ENCODE data around the gene COMMD7.
"Not testable (repeated sequence)": the region's sequence is repeated elsewhere in the genome, so short reads cannot be mapped to it uniquely, and the experiment has no call there.

The COMMD7 gene

DNA sequence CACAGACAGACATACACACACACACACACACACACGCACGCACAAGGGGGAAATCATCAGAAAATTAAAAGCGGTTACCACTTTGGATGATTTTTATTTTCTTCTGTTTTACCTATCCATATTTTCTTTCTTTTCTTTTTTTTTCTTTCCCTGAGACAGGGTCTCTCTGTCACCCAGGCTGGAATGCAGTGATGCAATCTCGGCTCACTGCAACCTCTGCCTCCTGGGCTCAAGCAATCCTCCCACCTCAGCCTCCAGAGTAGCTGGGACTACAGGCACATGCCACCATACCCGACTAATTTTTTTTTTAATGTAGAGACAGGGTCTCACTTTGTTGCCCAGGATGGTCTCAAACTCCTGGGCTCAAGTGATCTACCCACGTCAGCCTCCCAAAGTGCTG is 14.8 kb downstream of the COMMD7 start:
- DNase-seq: not testable (repeated sequence)

DNA sequence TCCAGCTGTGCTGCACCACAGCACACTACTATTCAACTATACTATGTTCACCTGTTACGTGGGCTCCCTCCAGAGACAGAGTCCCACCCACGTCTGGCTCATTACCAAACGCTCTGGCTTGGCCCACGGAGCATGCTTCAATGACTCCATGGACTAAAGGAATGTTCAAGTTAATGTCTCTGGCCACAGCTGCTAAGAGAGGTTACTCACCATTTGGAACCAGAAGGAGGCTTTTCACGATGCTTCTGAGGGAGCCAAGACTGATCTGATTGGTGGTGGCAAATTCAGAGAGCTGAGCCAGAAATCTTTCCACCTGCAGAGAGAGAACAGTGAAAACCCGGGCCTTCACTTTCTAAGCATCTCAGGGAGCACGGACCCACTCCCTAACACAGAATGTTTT is 15.6 kb downstream of the COMMD7 start:
- DNase-seq: no peak

DNA sequence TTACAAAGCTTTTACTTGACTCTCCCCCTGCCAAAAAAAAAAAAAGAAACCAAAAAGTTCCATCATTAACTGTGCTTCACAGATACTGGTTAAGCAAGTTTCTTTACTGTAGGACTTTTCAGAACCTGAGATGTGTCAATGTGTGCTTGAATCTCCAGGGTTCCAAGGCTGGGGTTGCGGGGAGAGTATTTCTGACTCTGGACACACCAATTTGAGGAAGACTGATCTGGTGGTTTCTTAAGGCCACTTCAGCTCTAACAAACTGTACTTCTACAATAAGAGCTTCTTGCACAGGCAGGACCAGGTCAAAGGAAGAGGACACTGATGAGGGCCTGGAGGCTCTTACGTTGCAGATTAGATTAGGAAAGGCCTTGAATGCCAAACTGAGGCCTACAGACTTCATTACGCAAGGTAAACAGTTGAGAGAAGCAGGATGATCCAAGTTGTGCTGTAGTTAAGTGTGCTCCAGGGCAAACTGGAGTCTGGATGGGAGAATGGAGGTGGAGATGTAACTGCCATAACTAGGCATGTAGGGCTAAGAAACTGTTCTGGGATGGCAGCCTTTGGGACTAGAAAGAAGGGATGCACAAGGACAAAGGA is 24.4 kb downstream of the COMMD7 start:
- no peak for DNase-seq

DNA sequence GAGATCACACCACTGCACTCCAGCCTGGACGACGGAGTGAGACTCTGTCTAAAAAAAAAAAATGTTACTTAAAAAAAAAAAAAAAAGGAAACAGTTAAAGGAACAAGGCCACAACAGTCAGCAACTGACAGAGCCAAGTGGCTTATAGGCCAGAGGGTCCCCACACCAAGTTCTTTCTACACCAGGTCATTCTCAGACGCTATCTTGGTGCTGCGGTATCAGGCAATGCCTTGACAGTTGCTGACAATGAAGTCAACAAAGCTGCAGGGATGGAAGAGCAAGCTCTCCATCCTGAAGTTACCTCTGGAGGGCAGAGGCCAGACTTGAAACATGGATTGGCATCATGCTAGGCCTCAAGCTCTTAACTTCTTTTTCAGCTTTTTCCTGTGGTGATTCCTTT is 31.9 kb downstream of the COMMD7 start:
- no peak for DNase-seq

DNA sequence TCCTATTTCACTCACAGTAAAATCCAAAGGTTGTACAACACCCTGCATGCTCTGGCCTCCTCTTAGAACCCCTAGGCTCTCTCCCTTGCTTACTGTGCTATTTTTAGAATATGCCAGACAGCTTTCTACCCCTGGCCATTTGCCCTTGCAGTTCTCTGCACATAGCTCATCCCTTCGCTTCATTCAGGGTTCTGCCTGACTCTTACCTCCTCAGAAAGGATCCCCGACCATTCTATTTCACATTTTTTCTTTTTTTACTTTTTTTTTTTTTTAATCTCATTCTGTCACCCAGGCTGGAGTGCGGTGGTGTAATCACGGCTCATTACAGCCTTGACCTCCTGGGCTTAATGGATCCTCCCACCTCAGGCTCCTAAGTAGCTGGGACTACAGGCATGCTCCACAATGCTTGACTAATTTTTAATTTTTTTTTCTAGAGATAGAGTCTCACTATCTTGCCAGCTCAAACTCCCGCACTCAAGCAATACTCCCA is 33.6 kb downstream of the COMMD7 start:
- DNase-seq: no peak

DNA sequence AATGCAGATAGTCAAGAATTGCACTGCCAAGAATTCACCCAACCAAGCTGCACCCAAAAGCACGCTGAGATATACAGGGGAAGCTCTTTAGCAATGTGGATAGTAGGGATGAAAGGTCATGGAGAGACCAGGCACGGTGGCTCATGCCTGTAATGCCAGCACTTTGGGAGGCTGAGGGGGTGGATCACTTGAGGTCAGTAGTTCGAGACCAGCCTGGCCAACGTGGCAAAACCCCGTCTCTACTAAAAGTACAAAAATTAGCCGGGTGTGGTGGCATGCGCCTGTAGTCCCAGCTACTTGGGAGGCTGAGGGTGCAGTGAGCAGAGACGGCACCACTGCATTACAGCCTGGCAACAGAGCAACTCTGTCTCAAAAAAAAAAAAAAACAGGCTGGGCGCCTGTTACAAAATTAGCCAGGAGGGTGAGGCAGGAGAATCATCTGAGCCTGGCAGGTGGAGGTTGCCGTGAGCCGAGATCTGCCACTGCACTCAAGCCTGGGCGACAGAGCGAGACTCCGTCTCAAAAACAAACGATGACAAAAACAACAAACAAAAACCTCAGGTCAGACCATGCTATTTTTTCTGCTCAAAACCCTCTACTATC is 34.1 kb downstream of the COMMD7 start:
- DNase-seq: not testable (repeated sequence)

DNA sequence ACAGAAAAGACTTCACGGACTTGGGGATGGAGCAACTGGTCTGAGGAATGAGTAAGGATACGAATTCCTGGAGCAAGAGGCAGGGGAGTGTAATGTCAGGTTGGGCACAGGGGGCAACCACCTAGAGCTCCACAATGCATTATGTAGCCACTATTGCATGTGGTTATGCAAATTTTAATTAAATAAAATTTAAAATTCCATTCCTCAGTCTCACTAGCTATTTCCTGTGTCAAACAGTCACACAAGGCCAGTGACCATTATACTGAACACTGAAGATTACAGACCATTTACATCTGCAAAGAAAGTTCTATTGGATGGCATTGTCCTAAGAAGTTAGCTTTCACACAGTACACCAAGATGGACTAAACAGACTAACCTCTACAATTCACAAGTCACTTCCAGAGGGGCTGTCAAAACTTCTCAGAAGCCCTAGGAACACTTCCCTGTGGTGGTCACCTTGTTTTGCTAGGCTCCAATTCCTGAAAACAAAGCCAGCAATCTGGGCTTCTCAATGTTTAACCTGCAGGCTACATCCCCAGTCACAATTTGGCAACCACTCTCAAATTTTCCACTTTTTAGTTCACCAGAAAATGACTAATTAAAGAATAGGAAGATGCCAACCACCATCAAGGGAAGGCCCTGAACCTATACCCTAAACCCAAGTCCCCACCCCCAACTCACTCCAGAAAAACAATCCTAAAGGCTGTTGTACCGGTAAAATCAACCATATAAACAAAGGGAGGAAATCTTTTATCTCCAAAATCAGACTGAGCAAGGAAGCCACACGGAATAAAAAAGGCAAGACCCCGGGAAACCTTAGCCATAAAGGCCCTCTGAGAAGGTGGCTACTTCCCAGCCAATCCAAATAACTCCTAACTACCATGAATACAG is 35.3 kb downstream of the COMMD7 start:
- DNase-seq: no peak

DNA sequence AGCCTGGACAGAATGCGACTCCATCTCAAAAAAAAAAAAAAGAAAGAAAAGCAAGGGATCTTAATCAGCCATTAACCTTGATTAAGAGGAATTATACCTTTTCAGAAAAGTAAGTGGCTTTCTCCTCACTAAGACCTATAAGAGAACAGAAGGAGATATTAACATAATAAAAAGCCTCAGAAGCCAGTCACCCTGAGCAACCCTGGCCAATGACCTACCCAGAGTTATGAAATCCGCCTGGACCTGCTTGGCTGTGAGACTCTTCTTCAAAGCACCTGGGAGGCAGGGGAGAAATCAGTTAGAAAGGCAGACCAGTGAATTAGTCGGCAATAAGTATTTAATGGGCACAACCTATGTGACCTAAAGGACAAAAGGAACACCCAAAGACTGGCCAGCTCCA is 36.8 kb downstream of the COMMD7 start:
- DNase-seq: no peak

DNA sequence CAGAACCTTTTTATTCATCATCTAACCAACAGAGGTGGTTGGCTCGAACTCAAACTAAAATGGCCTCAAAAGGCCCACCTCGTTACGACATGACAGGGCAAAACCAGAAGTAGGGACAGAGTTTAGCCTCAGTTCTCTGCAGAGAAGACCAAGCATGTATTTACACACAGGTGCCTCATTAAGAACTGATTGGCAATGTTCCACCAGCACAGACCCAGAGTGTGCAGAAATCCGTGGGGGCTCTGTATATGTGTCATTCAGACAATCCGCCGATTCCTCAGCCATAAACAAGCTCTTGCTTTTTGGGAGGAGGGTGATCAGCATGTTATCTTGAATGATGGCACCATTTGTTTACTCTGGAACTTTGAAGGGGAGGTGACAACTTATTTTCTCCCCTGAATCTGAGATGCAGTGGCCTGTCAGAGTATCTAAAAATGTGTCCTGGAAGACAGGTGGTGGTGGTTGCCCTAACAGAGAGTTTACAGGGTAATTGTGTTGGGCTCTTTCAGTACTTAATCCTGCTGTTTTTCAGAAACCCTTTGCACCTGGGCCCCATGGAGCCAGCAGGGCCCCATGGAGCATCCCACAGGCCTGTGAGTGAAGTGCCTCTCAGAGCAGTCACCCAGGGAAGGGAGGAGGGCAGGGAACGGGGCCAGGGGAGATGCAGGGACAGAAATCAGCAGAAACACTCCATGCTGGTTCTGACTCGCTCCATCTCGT is 40.4 kb downstream of the COMMD7 start:
- no peak for DNase-seq

DNA sequence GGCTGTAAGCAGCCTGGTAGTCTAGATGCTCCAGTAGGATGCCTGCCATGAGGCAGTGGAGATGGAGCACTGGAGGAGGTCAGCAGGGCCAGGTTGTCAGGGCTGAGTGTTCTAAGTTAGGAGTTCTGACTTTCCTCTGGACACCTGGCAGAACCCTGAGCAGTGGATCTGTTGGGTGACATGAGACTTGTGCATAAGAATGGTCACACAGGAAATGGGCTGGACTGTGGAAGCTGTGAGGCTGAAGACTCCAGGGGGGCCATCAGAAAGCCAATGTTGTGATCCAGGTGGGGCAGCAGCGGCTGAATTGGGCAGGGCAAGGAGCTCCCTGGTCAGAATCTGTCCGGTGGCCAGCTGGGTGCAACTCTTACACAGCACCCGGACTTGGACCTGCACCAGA is 45.7 kb downstream of the COMMD7 start:
- no peak for DNase-seq

DNA sequence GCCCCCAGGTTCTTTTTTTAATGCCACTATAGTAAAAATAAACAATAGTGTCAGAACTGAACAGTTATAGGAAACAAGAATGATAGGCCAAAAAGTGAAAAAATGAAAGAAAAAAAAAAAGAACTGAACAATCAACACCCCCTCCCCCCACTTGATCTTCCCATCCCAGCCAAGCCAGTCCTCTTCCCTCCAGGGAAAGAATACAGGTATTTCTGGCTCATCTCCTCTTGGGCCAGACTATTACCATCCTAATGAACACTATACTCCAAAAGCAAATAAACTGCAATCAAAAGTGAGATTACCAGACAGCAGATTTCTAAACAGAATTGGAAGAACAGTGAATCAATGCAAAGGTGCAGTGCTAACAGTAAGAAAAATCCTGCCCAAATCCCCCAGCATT is 48.2 kb downstream of the COMMD7 start:
- DNase-seq: no peak

DNA sequence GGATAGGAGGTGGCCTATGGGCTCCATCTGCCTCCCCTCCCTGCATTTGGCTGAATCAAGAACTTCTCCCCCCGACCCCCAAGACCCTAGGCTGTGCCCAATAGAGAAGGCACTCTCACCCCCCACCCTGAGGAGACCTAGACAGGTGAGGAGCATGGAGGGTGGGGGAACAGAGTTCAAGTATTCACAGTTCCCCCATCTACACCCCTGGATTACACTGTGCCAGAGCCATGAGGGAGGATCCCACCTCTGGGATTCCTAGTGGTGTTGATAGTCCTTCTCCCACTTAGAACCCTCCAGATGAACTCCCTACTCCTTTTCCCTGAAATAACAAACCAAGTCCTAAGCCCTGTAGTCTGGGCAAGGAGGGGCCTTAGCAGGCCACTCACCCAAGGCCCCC is 54.3 kb downstream of the COMMD7 start:
- DNase-seq: not testable (repeated sequence)

DNA sequence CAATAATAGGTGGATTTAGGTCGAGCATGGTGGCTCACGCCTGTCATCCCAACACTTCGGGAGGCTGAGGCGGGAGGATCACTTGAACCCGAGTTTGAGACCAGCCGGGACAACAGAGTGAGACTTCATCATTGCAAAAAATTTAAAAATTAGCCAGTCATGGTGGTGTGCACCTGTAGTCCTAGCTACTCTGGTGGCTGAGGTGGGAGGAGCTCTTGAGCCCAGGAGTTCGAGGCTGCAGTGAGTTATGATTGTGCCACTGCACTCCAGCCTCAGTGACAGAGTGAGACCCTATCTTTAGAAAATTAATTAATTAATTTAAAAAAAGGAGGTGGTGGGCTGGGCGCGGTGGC is 56.1 kb downstream of the COMMD7 start:
- DNase-seq: no peak

DNA sequence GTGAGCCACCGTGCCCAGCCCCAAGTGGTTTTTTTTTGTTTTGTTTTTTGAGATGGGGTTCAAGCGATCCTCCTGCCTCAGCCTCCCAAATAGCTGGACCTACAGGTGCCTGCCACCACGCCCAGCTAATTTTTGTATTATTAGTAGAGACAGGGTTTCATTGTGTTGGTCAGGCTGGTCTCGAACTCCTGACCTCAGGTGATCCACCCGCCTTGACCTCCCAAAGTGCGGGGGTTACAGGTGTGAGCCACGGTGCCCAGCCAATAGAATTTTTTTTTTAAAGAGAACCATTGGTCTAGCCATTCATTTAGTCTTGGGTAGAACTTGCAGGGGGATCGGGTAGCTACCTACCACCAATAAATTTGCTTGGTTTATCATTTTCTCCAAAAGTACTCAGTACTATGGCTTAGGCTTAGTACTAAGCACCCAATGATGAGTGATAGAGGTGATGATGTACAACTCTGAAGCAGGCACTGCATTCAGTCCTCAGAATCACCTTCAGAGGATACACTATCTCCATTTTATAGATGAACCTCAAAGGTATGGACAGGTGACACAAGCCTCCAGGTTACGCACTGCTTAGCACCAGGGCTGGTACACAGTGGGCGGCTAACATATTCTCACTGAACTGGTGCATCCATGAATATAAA is 56.6 kb downstream of the COMMD7 start:
- no peak for DNase-seq

DNA sequence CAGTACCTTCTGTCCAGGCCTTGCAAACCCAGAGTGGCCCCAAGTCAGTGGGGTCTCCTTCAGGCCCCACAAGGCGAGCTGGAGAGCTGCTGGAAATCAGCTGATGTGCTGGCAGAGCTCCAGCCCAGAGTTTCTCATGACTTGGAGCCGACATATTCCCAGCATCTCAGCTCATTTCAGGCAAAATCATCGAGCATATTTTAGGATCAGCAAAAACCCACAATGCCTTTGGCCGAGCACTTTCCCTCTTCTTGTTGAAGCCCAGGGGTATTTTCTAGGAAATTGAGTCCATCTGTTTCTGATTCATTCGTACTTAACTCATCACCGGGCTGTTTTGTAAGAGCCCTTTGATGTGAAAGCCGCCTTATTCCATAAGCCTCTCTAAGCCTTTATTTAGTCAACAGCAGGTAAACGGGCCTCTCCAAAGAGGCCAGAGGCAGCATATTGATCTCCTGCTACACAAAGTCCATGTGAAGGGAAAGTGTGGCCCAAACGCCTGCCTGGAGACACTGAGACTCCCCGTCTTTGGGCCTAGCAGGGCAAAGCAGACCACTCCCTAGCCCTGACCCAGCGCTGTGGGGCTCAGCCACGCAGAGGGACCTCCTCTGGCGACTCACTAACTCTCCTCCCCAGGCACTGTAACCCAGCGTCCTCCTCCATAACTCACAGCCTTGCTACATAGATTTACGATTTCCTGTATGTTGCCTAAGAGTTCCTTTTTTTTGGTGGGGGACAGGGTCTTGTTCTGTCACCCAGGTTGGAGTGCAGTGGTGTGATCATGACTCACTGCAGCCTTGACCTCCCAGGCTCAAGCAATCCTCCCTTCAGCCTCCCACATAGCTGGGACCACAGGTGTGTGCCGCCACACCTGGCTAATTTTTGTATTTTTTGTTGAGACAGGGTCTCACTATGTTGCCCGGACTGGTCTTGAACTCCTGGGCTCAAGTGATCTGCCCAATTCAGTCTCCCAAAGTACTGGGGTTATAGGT is 57.4 kb downstream of the COMMD7 start:
- DNase-seq: no peak

DNA sequence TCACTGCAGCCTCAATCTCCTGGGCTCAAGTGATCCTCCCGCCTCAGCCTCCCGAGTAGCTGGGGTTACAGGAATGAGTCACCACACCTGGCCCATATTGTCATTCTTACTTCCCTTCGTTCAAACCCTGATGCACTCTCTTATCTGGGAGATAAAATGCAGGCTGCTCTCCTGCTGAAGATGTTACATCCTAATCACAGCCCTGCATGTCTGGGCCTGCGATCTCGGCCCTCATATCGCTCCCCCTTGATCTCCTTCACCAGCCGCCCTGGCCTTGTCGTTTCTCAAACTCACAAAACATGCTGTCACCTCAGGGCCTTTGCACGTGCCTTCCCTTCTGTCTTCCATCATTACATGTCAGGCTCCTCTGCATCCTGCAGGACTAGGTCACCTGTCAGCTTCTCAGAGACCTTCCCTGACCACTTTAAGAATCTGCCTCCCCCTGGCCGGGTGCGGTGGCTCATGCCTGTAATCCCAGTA is 60.7 kb downstream of the COMMD7 start:
- no peak for DNase-seq

DNA sequence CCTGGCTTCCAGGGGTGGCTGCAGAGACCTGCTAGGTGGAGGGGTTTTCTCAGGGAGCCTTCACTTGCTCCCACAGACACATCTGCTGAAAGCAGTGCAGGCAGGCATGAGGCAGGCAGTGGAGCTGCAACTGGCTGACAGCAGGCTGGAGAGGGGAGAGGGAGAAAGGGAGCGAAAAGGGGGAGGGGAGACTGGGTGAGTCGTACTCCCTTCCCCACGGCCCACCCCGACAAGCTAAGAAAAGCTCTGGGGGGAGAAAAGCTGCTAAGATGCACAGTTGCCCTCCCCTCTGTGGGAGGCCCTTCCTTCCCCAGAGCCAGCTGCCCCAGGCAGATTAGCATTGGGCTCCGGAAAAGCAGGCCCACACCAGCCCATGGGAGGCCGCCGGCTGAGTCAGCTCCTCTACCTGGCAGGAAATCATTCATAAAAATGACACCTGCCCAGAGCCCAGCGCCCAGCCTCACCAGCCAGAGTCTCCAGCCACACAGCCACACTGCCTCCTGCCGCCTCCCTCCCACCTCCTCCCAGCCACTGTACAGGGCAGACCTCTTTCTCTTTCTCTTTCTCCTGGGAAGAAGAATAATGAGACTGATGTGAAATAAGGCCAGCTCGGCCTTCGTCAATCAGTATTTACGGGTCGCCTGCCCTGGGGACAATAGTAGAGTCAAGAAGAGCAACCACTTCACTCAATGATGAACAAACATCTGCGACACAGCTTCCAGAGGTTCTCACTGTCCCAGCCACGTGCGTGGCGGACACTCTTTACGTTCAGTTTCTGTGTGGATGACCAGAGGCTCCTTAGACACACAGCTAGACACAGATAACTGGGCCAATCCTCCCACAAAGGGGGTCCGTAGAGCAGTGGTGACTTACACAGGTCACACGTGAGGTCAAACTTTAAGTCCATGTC is 61.8 kb downstream of the COMMD7 start:
- DNase-seq: peak; percentile 86

DNA sequence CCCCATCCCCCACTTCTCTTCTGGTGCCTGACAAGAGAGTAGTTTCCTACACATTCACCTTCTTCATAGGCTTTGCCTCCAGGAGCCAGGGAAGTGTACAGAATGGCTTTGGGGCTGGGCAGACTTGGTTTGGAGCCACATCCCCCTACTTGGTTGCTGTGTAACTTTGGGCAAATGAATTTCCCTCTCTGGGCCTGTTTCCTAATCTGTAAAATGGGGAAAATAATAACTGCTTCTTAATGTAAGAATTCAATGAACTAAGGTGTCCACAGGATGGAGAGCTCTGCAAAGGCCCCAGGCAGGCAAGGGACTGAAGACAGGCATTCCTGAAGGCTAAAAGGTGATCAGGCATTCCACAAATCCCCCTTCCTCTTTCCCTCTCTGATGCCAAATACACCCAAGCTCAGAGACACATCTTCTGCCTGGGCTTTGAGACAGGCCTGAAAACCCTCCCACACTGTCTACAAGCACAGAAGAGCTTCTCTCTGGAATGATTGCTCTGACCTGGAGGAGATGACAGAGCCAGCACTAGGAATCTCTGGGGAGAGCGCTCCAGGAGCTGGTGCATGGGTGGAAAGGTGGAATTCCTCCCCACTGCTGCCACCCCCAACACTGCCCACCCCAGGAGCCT is 62.6 kb downstream of the COMMD7 start:
- no peak for DNase-seq

DNA sequence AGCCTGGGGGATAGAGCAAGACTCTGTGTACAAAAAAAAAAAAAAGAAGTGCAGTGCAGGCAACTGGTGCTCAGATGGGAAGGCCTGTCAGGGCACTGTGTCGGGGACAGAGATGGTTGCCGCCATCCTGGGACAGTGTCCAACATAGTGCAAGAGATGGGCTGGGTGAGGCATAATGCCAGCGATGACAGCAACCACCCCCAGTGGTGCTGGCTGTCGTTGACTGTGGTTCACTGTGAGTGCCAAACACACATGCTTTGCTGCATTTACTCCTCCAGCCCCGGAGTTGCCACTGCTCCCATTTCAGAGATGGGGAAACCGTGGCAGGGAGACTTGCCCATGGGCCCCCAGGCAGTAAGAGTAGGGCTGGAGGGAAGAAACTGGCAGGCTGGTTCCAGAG is 64.3 kb downstream of the COMMD7 start:
- DNase-seq: no peak

All from retina (tissue), 1 donor.